Kidney capillary endothelial cell (primary cell): ENCODE results near the gene PSME4.
"Not testable (repeated sequence)": the region's sequence is repeated elsewhere in the genome, so short reads cannot be mapped to it uniquely, and the experiment has no call there.

Source experiments
- DNase-seq: peaks from one replicate; pipeline ENCODE4 v3.0.0-alpha.2; 2018; ENCODE audit warnings: low spot score

PSME4 gene

GRCh38 chr2:53829273-53829979, 141.4 kb downstream of the PSME4 start:
- DNase-seq = no peak

DNA sequence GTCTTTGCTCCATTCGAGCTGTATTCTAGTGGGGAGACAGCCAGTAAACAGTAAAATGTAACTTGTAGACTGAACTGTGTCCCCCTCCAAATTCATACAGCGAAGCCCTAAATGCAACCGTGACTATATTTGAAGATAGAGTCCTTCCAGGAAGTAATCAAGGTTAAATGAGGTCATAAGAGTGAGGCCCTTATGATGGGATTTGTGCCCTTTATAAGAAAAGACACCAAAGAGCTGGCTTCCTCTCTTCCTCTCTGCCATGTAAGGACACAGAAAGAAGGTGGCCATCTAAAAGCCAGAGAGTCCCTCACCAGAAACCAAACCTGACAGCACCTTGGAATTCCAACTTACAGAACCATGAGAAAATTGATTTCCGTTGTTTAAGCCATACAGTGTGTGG, 142.5 kb downstream of the PSME4 start:
- DNase-seq = no peak

GRCh38 chr2:53827398-53828175, 143.2 kb downstream of the PSME4 start:
- no peak for DNase-seq

DNA sequence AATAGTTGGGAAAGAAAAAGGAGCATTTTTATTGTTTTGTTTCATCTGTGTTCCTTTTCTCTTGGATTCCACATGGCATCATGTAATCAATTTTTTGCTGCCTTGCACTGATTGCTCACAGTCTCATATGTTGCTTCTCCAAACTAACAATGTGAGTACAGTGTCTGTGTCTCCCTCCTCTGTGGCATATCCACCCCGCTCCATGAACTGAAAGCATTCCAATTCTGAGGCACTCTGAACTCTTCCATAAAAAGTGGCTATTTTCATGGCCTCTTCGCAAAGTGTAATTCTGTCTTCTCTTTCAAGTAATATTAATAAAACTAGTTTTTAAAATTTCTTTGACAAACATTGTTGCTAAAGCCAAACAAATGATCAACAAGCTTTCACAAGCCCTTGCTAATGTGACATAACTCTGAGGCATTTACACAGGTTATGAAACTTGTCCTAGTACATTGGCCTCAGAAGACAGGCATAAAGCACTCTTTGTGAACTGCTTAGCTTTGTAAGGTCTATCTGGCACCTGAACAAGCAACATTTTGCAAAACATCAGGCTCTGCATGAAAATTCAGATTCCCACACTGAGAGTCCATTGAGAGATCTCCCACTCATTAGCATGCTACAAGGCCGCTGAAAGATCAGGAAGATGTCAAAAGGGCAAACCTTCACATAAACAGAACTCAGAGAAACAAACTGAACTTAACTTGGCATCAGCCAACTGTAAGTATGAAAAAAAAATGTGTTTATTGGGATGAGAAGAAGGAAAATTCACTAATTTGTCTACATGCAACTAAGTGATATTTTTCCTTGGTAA, 144.0 kb downstream of the PSME4 start:
- DNase-seq = no peak

DNA sequence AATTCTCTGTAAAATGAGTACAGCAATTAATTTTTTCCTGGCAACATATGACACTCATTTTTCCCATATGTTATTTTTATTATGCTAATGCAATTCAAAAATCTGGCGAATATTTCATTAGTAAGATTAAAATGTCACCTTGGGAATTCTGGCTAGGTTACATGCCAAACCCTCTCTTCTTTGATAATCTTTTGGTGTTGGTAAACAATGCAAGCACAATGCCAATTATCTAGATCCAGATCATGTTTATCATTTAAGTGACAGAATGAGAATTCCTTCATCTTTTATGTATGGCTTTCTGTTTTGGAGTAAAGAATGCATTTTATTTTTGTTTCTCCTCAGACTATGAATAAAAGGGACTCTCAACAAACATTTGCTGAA, 144.8 kb downstream of the PSME4 start:
- no peak for DNase-seq

- DNase-seq = not testable (repeated sequence)
Measured at GRCh38 chr2:53823639-53824038, 147.2 kb downstream of the PSME4 start.

DNA sequence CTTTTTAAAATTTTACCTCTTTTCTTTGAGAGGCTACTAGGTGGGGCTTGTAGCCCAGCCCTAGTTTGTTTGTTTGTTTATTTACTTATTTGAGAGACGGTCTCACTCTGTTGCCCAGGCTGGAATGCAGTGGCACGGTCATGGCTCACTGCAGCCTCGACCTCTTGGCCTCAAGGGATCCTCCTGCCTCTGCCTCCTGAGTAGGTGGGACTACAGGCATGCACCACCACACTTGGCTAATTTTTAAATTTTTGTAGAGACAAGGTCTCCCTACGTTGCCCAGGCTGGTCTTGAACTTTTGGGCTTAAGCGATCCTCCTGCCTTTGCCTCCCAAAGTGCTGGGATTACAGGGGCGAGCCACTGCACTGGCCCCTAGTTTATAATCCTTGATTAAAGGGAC, 149.0 kb downstream of the PSME4 start:
- no peak for DNase-seq

GRCh38 chr2:53820711-53821110, 150.1 kb downstream of the PSME4 start:
- DNase-seq = no peak

GRCh38 chr2:53820048-53820447, 150.7 kb downstream of the PSME4 start:
- no peak for DNase-seq

- no peak for DNase-seq
Measured at GRCh38 chr2:53819634-53820033, 151.2 kb downstream of the PSME4 start.

GRCh38 chr2:53818854-53819435, 151.8 kb downstream of the PSME4 start:
- no peak for DNase-seq
